ENCODE measurements around the gene BMPR2.

Gene BMPR2

DNA sequence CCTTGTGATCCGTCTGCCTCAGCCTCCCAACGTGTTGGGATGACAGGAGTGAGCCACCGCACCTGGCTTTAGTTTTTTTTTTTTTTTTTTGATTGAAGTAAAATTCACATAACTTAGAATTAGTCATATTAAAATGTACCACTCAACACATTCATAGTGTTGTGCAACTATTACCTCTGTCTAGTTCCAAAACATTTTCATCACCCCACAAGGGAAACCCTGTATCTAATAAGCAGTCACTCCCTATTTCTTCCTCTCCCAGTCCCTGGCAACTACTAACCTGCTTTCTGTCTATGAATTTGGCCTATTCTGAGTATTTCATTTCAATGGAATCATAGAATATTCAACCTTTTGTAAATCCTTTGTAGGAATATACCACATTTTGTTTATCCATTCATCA is 134.8 kb downstream of the BMPR2 start:
- no peak overlapping the region for H3K27ac ChIP-seq (ENCODE audit: low read length, poor library complexity, severe bottlenecking)
- H3K14ac ChIP-seq (ENCODE audit: low read length in 2 of 2) = no peak overlapping the region
- H3K23ac ChIP-seq (ENCODE audit: low read length in 2 of 2) = no peak overlapping the region
- H3K4ac ChIP-seq (ENCODE audit: low read depth in 1 of 2, low read length in 2 of 2) = no peak overlapping the region
- no peak overlapping the region for H2BK12ac ChIP-seq (ENCODE audit: low read length in 2 of 2)
- H3K4me2 ChIP-seq (ENCODE audit: low read length, poor library complexity, severe bottlenecking) = no peak overlapping the region
- no peak overlapping the region for H2AK5ac ChIP-seq (ENCODE audit: low read length, severe bottlenecking)
- no peak overlapping the region for H2AFZ ChIP-seq (ENCODE audit: low read depth, low read length)
- H4K91ac ChIP-seq (ENCODE audit: low read length) = no peak overlapping the region
- WGBS = 67% methylated on average over 1 of the region's 3 CpGs
- no peak overlapping the region for H2BK120ac ChIP-seq (ENCODE audit: low read depth, low read length)
- DNase-seq = no peak
- no peaks in the 10 kb centered on the region for H3K9me3 ChIP-seq (ENCODE audit: control insufficient read depth, low read length)
- H2BK5ac ChIP-seq (ENCODE audit: low read depth, low read length, poor library complexity, severe bottlenecking) = no peak overlapping the region
- H3K36me3 ChIP-seq (ENCODE audit: control insufficient read depth in 1 of 2, insufficient read depth in 2 of 2, low read depth in 1 of 2, low read length in 2 of 2) = peaks cover 3 to 9% of the 10 kb centered on the region in 2 experiments
- peaks cover 10% of the 10 kb centered on the region for H3K79me1 ChIP-seq (replicated peaks; ENCODE audit: low read length, poor library complexity, severe bottlenecking)
- no peak overlapping the region for H2BK15ac ChIP-seq (ENCODE audit: low read depth, poor library complexity, severe bottlenecking)
- H4K8ac ChIP-seq (ENCODE audit: low read length) = no peak overlapping the region
- no peak overlapping the region for H3K18ac ChIP-seq (ENCODE audit: low read depth in 1 of 2, low read length in 2 of 2)
- H3K9ac ChIP-seq (ENCODE audit: low read length) = no peak overlapping the region
- peaks cover 1% of the 10 kb centered on the region for H3K4me1 ChIP-seq (ENCODE audit: control insufficient read depth, insufficient read depth, low read depth, low read length)
- H3K27me3 ChIP-seq (ENCODE audit: control insufficient read depth in 1 of 2, insufficient read depth in 1 of 2, low read length in 2 of 2) = no peaks in the 10 kb centered on the region
- no peak overlapping the region for H3K4me3 ChIP-seq (ENCODE audit: insufficient read depth in 1 of 2, low read depth in 1 of 2, low read length in 2 of 2)

- Histone ChIP-seq H3K18ac (ENCODE audit: low read depth in 1 of 2, low read length in 2 of 2) (no peak overlapping the region), H3K9me3 (ENCODE audit: control insufficient read depth, low read length) (no peaks in the 10 kb centered on the region), H3K36me3 (ENCODE audit: control insufficient read depth in 1 of 2, insufficient read depth in 2 of 2, low read depth in 1 of 2, low read length in 2 of 2) (peaks cover 3 to 19% of the 10 kb centered on the region in 2 experiments), H2BK5ac (ENCODE audit: low read depth, low read length, poor library complexity, severe bottlenecking) (no peak overlapping the region), H3K9ac (ENCODE audit: low read length) (no peak overlapping the region), H4K91ac (ENCODE audit: low read length) (no peak overlapping the region), H3K4me1 (ENCODE audit: control insufficient read depth, insufficient read depth, low read depth, low read length) (peaks cover 1% of the 10 kb centered on the region), H2BK12ac (ENCODE audit: low read length in 2 of 2) (no peak overlapping the region), H3K4me3 (ENCODE audit: insufficient read depth in 1 of 2, low read depth in 1 of 2, low read length in 2 of 2) (no peak overlapping the region), H2AK5ac (ENCODE audit: low read length, severe bottlenecking) (no peak overlapping the region), H3K4ac (ENCODE audit: low read depth in 1 of 2, low read length in 2 of 2) (no peak overlapping the region), H4K8ac (ENCODE audit: low read length) (no peak overlapping the region), H3K27me3 (ENCODE audit: control insufficient read depth in 1 of 2, insufficient read depth in 1 of 2, low read length in 2 of 2) (no peaks in the 10 kb centered on the region), H2BK15ac (ENCODE audit: low read depth, poor library complexity, severe bottlenecking) (no peak overlapping the region), H2AFZ (ENCODE audit: low read depth, low read length) (no peak overlapping the region), H2BK120ac (ENCODE audit: low read depth, low read length) (no peak overlapping the region), H3K23ac (ENCODE audit: low read length in 2 of 2) (no peak overlapping the region), H3K27ac (ENCODE audit: low read length, poor library complexity, severe bottlenecking) (no peak overlapping the region), H3K79me1 (replicated peaks; ENCODE audit: low read length, poor library complexity, severe bottlenecking) (peaks cover 9% of the 10 kb centered on the region), H3K4me2 (ENCODE audit: low read length, poor library complexity, severe bottlenecking) (no peak overlapping the region), H3K14ac (ENCODE audit: low read length in 2 of 2) (no peak overlapping the region)
- DNase-seq = no peak
- no CpG with 5 or more reads among the region's 2 CpGs for WGBS
Observed at GRCh38 chr2:202512176-202512575, 136.0 kb downstream of the BMPR2 start.

DNA sequence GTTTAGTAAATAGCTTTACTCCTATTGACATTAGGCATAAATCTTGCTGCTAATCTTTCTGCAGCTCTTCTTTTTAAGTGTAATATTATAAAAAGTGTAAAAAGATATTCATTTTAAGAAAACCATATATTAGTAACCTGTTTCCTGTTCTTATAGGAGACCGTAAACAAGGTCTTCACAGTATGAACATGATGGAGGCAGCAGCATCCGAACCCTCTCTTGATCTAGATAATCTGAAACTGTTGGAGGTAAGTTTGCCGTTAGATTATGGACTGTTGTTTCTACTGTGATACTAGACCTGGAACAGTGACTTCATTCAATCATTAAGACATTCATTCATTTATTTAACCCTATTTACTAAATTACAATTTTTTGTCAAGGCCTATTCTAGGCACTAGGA is 138.6 kb downstream of the BMPR2 start:
- H4K91ac ChIP-seq (ENCODE audit: low read length) = no peak overlapping the region
- no peak overlapping the region for H3K14ac ChIP-seq (ENCODE audit: low read length in 2 of 2)
- H3K18ac ChIP-seq (ENCODE audit: low read depth in 1 of 2, low read length in 2 of 2) = no peak overlapping the region
- H3K27me3 ChIP-seq (ENCODE audit: control insufficient read depth in 1 of 2, insufficient read depth in 1 of 2, low read length in 2 of 2) = no peaks in the 10 kb centered on the region
- H3K4ac ChIP-seq (ENCODE audit: low read depth in 1 of 2, low read length in 2 of 2) = no peak overlapping the region
- no peak overlapping the region for H3K9ac ChIP-seq (ENCODE audit: low read length)
- 100% methylated on average over 2 of the region's 3 CpGs for WGBS
- H3K4me3 ChIP-seq (ENCODE audit: insufficient read depth in 1 of 2, low read depth in 1 of 2, low read length in 2 of 2) = no peak overlapping the region
- H3K23ac ChIP-seq (ENCODE audit: low read length in 2 of 2) = no peak overlapping the region
- no peak overlapping the region for H2BK12ac ChIP-seq (ENCODE audit: low read length in 2 of 2)
- no peak overlapping the region for H2AK5ac ChIP-seq (ENCODE audit: low read length, severe bottlenecking)
- H2BK15ac ChIP-seq (ENCODE audit: low read depth, poor library complexity, severe bottlenecking) = no peak overlapping the region
- no peak overlapping the region for H2BK5ac ChIP-seq (ENCODE audit: low read depth, low read length, poor library complexity, severe bottlenecking)
- peaks cover 6 to 33% of the 10 kb centered on the region in 2 experiments for H3K36me3 ChIP-seq (ENCODE audit: control insufficient read depth in 1 of 2, insufficient read depth in 2 of 2, low read depth in 1 of 2, low read length in 2 of 2)
- H3K79me1 ChIP-seq (replicated peaks; ENCODE audit: low read length, poor library complexity, severe bottlenecking) = peaks cover 10% of the 10 kb centered on the region
- H4K8ac ChIP-seq (ENCODE audit: low read length) = no peak overlapping the region
- H3K4me2 ChIP-seq (ENCODE audit: low read length, poor library complexity, severe bottlenecking) = no peak overlapping the region
- H3K27ac ChIP-seq (ENCODE audit: low read length, poor library complexity, severe bottlenecking) = no peak overlapping the region
- no peak overlapping the region for H2BK120ac ChIP-seq (ENCODE audit: low read depth, low read length)
- H3K9me3 ChIP-seq (ENCODE audit: control insufficient read depth, low read length) = no peaks in the 10 kb centered on the region
- H2AFZ ChIP-seq (ENCODE audit: low read depth, low read length) = no peak overlapping the region
- no peak for DNase-seq
- H3K4me1 ChIP-seq (ENCODE audit: control insufficient read depth, insufficient read depth, low read depth, low read length) = peaks cover 1% of the 10 kb centered on the region

DNA sequence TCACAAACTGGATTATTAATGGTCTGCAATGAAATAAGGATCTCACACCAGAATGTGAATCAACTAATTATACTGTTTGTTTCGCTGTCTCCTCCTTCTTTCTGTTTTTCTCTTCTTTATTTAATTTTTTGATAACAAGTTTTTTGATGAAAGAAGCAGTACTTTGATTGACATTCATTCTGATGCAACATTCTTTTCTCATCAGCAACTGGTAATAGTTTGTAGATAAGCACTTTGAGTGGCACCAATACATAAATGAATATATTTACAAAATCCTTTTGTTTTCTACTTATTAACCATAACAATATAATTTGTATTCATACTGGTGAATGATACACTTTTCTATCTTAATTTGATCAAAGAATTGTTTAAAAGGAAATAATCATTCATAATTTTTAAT is 143.3 kb downstream of the BMPR2 start:
- Histone ChIP-seq H3K9me3 (ENCODE audit: control insufficient read depth, low read length) (no peaks in the 10 kb centered on the region), H3K79me1 (replicated peaks; ENCODE audit: low read length, poor library complexity, severe bottlenecking) (peaks cover 14% of the 10 kb centered on the region)
- WGBS = no CpG with 5 or more reads among the region's 1 CpG

More for the DNA sequence above, 143.3 kb downstream of the BMPR2 start:
- Histone ChIP-seq H3K14ac (ENCODE audit: low read length in 2 of 2) (no peak overlapping the region), H3K27ac (ENCODE audit: low read length, poor library complexity, severe bottlenecking) (no peak overlapping the region), H2BK120ac (ENCODE audit: low read depth, low read length) (no peak overlapping the region), H4K8ac (ENCODE audit: low read length) (no peak overlapping the region), H3K4me2 (ENCODE audit: low read length, poor library complexity, severe bottlenecking) (no peak overlapping the region), H3K36me3 (ENCODE audit: control insufficient read depth in 1 of 2, insufficient read depth in 2 of 2, low read depth in 1 of 2, low read length in 2 of 2) (peaks cover 24 to 63% of the 10 kb centered on the region in 2 experiments), H2AFZ (ENCODE audit: low read depth, low read length) (no peak overlapping the region), H3K9ac (ENCODE audit: low read length) (no peak overlapping the region), H4K91ac (ENCODE audit: low read length) (no peak overlapping the region), H3K4me1 (ENCODE audit: control insufficient read depth, insufficient read depth, low read depth, low read length) (no peaks in the 10 kb centered on the region), H2BK12ac (ENCODE audit: low read length in 2 of 2) (no peak overlapping the region), H3K4ac (ENCODE audit: low read depth in 1 of 2, low read length in 2 of 2) (no peak overlapping the region), H3K18ac (ENCODE audit: low read depth in 1 of 2, low read length in 2 of 2) (no peak overlapping the region), H2AK5ac (ENCODE audit: low read length, severe bottlenecking) (no peak overlapping the region), H3K4me3 (ENCODE audit: insufficient read depth in 1 of 2, low read depth in 1 of 2, low read length in 2 of 2) (no peak overlapping the region), H2BK5ac (ENCODE audit: low read depth, low read length, poor library complexity, severe bottlenecking) (no peak overlapping the region), H3K23ac (ENCODE audit: low read length in 2 of 2) (no peak overlapping the region), H2BK15ac (ENCODE audit: low read depth, poor library complexity, severe bottlenecking) (no peak overlapping the region), H3K27me3 (ENCODE audit: control insufficient read depth in 1 of 2, insufficient read depth in 1 of 2, low read length in 2 of 2) (no peaks in the 10 kb centered on the region)
- no peak for DNase-seq

Measured in mesenchymal stem cell (in vitro differentiated cells and primary cell).